Neural progenitor cell (in vitro differentiated cells): ENCODE measurements around the gene ZDHHC11. TPM values are rescaled to one million over a fixed set of nuclear protein-coding genes. Genes with fewer than 3 reads are reported as not detected.

ENCODE experiments used
- DNase-seq: peaks from one replicate; pipeline ENCODE4 v3.0.0-alpha.2; 2016; ENCODE audit warnings: low spot score
- H2AFZ ChIP-seq: fragments of 200-600 bp; sonication (generic); replicated peaks from 2 replicates; pipeline ENCODE4 v1.6.1; 2016; ENCODE audit warnings: antibody characterized with exemption
- H3F3A ChIP-seq: fragments of 200-600 bp; sonication (generic); 2 replicates; pipeline ENCODE4 v1.6.1; 2016; ENCODE audit warnings: antibody characterized with exemption, low read depth
- H3K27ac ChIP-seq: fragments of 200-600 bp; sonication (generic); 2 replicates; pipeline ENCODE4 v1.5.1; 2016; ENCODE audit warnings: mild to moderate bottlenecking
- H3K27me3 ChIP-seq: fragments of 200-600 bp; sonication (generic); 2 replicates; pipeline ENCODE4 v1.6.1; 2016; ENCODE audit warnings: mild to moderate bottlenecking, moderate library complexity
- H3K36me3 ChIP-seq: fragments of 200-600 bp; sonication (generic); 2 replicates; pipeline ENCODE4 v1.5.1; 2016
- H3K4me1 ChIP-seq: fragments of 200-600 bp; sonication (generic); 2 replicates; pipeline ENCODE4 v1.6.1; 2016; ENCODE audit warnings: mixed run types
- H3K4me2 ChIP-seq: fragments of 200-600 bp; sonication (generic); 2 replicates; pipeline ENCODE4 v1.6.1; 2016
- H3K4me3 ChIP-seq: fragments of 200-600 bp; sonication (generic); 2 replicates; pipeline ENCODE4 v1.5.1; 2016
- H3K79me2 ChIP-seq: fragments of 200-600 bp; sonication (generic); 2 replicates; pipeline ENCODE4 v1.6.1; 2016; ENCODE audit warnings: low read depth
- H3K9ac ChIP-seq: fragments of 200-600 bp; sonication (generic); 2 replicates; pipeline ENCODE4 v1.6.1; 2016
- H3K9me3 ChIP-seq: fragments of 200-600 bp; sonication (generic); 2 replicates; pipeline ENCODE4 v1.5.1; 2016; ENCODE audit warnings: low read depth
- H4K20me1 ChIP-seq: fragments of 200-600 bp; sonication (generic); 2 replicates; pipeline ENCODE4 v1.6.1; 2016; ENCODE audit warnings: low read depth
- H3K27ac Mint-ChIP-seq: 3 replicates; pipeline ENCODE4 v1.8.0; 2021; ENCODE audit warnings: mixed read lengths
- H3K27me3 Mint-ChIP-seq: 2 replicates; pipeline ENCODE4 v1.8.0; 2022; ENCODE audit warnings: low read depth, mild to moderate bottlenecking, inconsistent platforms, moderate library complexity, mixed read lengths; ENCODE audit not compliant: insufficient read depth
- H3K36me3 Mint-ChIP-seq: 3 replicates; pipeline ENCODE4 v1.8.0; 2021; ENCODE audit warnings: mixed read lengths
- H3K4me1 Mint-ChIP-seq: 3 replicates; pipeline ENCODE4 v1.8.0; 2021; ENCODE audit warnings: mixed read lengths
- H3K4me3 Mint-ChIP-seq: 3 replicates; pipeline ENCODE4 v1.8.0; 2021; ENCODE audit warnings: mild to moderate bottlenecking, moderate library complexity, mixed read lengths
- H3K9me3 Mint-ChIP-seq: 3 replicates; pipeline ENCODE4 v1.8.0; 2020; ENCODE audit warnings: mixed read lengths
- CTCF ChIP-seq: fragments of 200-600 bp; sonication (generic); IDR thresholded peaks from 2 replicates; pipeline ENCODE4 v1.5.1; 2017; ENCODE audit warnings: antibody characterized with exemption, mild to moderate bottlenecking
- EZH2 ChIP-seq: fragments of 200-600 bp; sonication (generic); IDR thresholded peaks from 2 replicates; pipeline ENCODE4 v1.6.1; 2017; ENCODE audit warnings: antibody characterized with exemption, mild to moderate bottlenecking, moderate library complexity
- EZH2phosphoT487 ChIP-seq: fragments of 200-600 bp; sonication (generic); IDR thresholded peaks from 2 replicates; pipeline ENCODE4 v1.6.1; 2017; ENCODE audit warnings: antibody characterized with exemption
- total RNA-seq: library from RNA; depleted of rRNA; stranded (reverse); fragments of >200 nt; gene quantifications from 2 replicates; pipeline ENCODE4 v1.2.3, GENCODE V29; 2015; ENCODE audit warnings: low replicate concordance

Gene ZDHHC11
- total RNA-seq, 1 donor from 2014 or later = 0.92 TPM

GRCh38 chr5:889075-889710, 38.4 kb upstream of the ZDHHC11 start:
- DNase-seq = no peak
- TF ChIP-seq EZH2phosphoT487 (no peak), EZH2 (no peak)
- Mint-ChIP-seq H3K4me3 (no peak overlapping the region), H3K27me3 (no peaks in the 10 kb centered on the region), H3K4me1 (peaks cover 15% of the 10 kb centered on the region), H3K9me3 (no peaks in the 10 kb centered on the region), H3K36me3 (peaks cover 33% of the 10 kb centered on the region), H3K27ac (no peak overlapping the region)
- Histone ChIP-seq H3K79me2 (peaks cover 58% of the 10 kb centered on the region), H3F3A (no peaks in the 10 kb centered on the region), H2AFZ (no peak overlapping the region), H3K4me3 (no peak overlapping the region), H3K27ac (no peak overlapping the region), H3K9ac (peak overlapping the region; percentile 0), H3K36me3 (peaks cover 4% of the 10 kb centered on the region), H3K9me3 (no peaks in the 10 kb centered on the region), H3K4me1 (peaks cover 12% of the 10 kb centered on the region), H3K4me2 (no peak overlapping the region), H3K27me3 (no peaks in the 10 kb centered on the region), H4K20me1 (peaks cover 11% of the 10 kb centered on the region)

GRCh38 chr5:888638-889035, 37.9 kb upstream of the ZDHHC11 start:
- no peak overlapping the region for H3K4me3 Mint-ChIP-seq
- TF ChIP-seq EZH2 (no peak), EZH2phosphoT487 (no peak), CTCF (no peak)
- peaks cover 11% of the 10 kb centered on the region for H3K4me1 Mint-ChIP-seq

GRCh38 chr5:887947-888637, 37.3 kb upstream of the ZDHHC11 start:
- peaks cover 10% of the 10 kb centered on the region for H3K36me3 ChIP-seq
- H3K27ac ChIP-seq = no peak overlapping the region
- Mint-ChIP-seq H3K36me3 (peaks cover 40% of the 10 kb centered on the region), H3K27me3 (no peaks in the 10 kb centered on the region), H3K4me3 (no peak overlapping the region), H3K9me3 (no peaks in the 10 kb centered on the region), H3K4me1 (peaks cover 7% of the 10 kb centered on the region), H3K27ac (no peak overlapping the region)
- H3K4me3 ChIP-seq = no peak overlapping the region
- H3K27me3 ChIP-seq = no peaks in the 10 kb centered on the region
- no peak overlapping the region for H3K4me2 ChIP-seq
- H4K20me1 ChIP-seq = peaks cover 11% of the 10 kb centered on the region
- peaks cover 58% of the 10 kb centered on the region for H3K79me2 ChIP-seq
- no peaks in the 10 kb centered on the region for H3F3A ChIP-seq
- H2AFZ ChIP-seq = no peak overlapping the region
- no peak for DNase-seq
- no peaks in the 10 kb centered on the region for H3K9me3 ChIP-seq
- TF ChIP-seq EZH2 (no peak), CTCF (no peak), EZH2phosphoT487 (no peak)
- peaks cover 12% of the 10 kb centered on the region for H3K4me1 ChIP-seq
- no peak overlapping the region for H3K9ac ChIP-seq

More at GRCh38 chr5:888638-889035, 37.9 kb upstream of the ZDHHC11 start:
- no peak overlapping the region for H3K4me2 ChIP-seq
- peaks cover 58% of the 10 kb centered on the region for H3K79me2 ChIP-seq
- no peak for DNase-seq
- no peaks in the 10 kb centered on the region for H3F3A ChIP-seq
- H3K9me3 ChIP-seq = no peaks in the 10 kb centered on the region
- no peak overlapping the region for H3K27ac ChIP-seq
- peaks cover 12% of the 10 kb centered on the region for H3K4me1 ChIP-seq
- no peaks in the 10 kb centered on the region for H3K27me3 ChIP-seq
- H2AFZ ChIP-seq = no peak overlapping the region
- Mint-ChIP-seq H3K9me3 (no peaks in the 10 kb centered on the region), H3K27ac (no peak overlapping the region), H3K27me3 (no peaks in the 10 kb centered on the region), H3K36me3 (peaks cover 35% of the 10 kb centered on the region)
- peaks cover 8% of the 10 kb centered on the region for H3K36me3 ChIP-seq
- no peak overlapping the region for H3K4me3 ChIP-seq
- peak overlapping the region; percentile 0 for H3K9ac ChIP-seq
- H4K20me1 ChIP-seq = peaks cover 11% of the 10 kb centered on the region
